Loucy (cell line): ENCODE data around the gene SLC9A9.

Experiments used
- CTCF ChIP-seq: fragments of 200-600 bp; sonication (generic); conservative IDR thresholded peaks from 2 replicates; pipeline ENCODE4 v1.5.1; 2014; ENCODE audit warnings: mild to moderate bottlenecking, antibody characterized with exemption, low read length
- EZH2phosphoT487 ChIP-seq: fragments of 200-600 bp; IDR thresholded peaks from 2 replicates; pipeline ENCODE4 v1.6.1; 2018; ENCODE audit warnings: antibody characterized with exemption, mild to moderate bottlenecking, moderate library complexity, borderline replicate concordance

GRCh38 chr3:143433787-143434378, 414.4 kb downstream of the SLC9A9 start:
- TF ChIP-seq CTCF (peak; percentile 83), EZH2phosphoT487 (no peak)
